Vagina (tissue), 2 donors: Measurements from ENCODE around the gene ERC2. TPM values are rescaled to one million over a fixed set of nuclear protein-coding genes. Genes with fewer than 3 reads are reported as not detected.

Experiments used
- DNase-seq, 2 donors: peaks; one replicate each; pipeline ENCODE4 v3.0.0-alpha.2; 2017; ENCODE audit errors: extremely low spot score in 2 of 2
- H3K27ac ChIP-seq: fragments of 200-600 bp; sonication (generic); one replicate; pipeline ENCODE4 v1.5.1; 2019
- H3K27me3 ChIP-seq: fragments of 200-600 bp; sonication (generic); one replicate; pipeline ENCODE4 v1.5.1; 2019
- H3K36me3 ChIP-seq, 2 donors: fragments of 200-600 bp; sonication (generic); one replicate each; pipeline ENCODE4 v1.5.1; 2017 to 2019
- H3K4me1 ChIP-seq: fragments of 200-600 bp; sonication (generic); one replicate; pipeline ENCODE4 v1.5.1; 2019
- H3K4me3 ChIP-seq, 2 donors: fragments of 200-600 bp; sonication (generic); 1 replicate in 1 of 2; 2 replicates in 1 of 2; pipeline ENCODE4 v1.5.1; 2016 to 2019
- H3K9me3 ChIP-seq: fragments of 200-600 bp; sonication (generic); one replicate; pipeline ENCODE4 v1.5.1; 2019
- CTCF ChIP-seq, 3 experiments: fragments of 450-650 bp in 2 of 3; fragments of 200-600 bp in 1 of 3; sonication (generic) in 1 of 3; IDR thresholded peaks; one replicate each; pipeline ENCODE4 v1.5.1; 2017 to 2019; ENCODE audit warnings: antibody characterized with exemption in 3 of 3, mild to moderate bottlenecking in 2 of 3, moderate library complexity in 2 of 3
- POLR2A ChIP-seq, 2 donors: fragments of 450-650 bp; IDR thresholded peaks; one replicate each; pipeline ENCODE4 v1.6.1; 2017; ENCODE audit warnings: antibody characterized with exemption in 2 of 2, mild to moderate bottlenecking in 2 of 2, moderate library complexity in 2 of 2
- POLR2AphosphoS5 ChIP-seq, 2 donors: sonication (generic); formaldehyde crosslinking; IDR thresholded peaks; one replicate each; pipeline ENCODE4 v1.9.0; 2017; ENCODE audit warnings: antibody characterized with exemption in 2 of 2, mild to moderate bottlenecking in 2 of 2, low read depth in 1 of 2; ENCODE audit not compliant: insufficient read depth in 1 of 2
- intact Hi-C: fragments of 100-400 bp; cut with DNase I; formaldehyde crosslinking; loops from one replicate; pipeline ENCODE4 v1.15.1; 2023
- total RNA-seq: library from RNA; depleted of rRNA; stranded (reverse); fragments of >200 nt; gene quantifications from one replicate; pipeline ENCODE4 v1.2.3, GENCODE V29; 2016

The ERC2 gene
- total RNA-seq, 1 donor from 2014 or later: 1.2 TPM

- intact Hi-C loops: no loop called here
- TF ChIP-seq POLR2A (IDR thresholded peaks at IDR 0.05) (no peak), CTCF (IDR thresholded peaks at IDR 0.05) (no peak), POLR2AphosphoS5 (IDR thresholded peaks at IDR 0.05; ENCODE audit: insufficient read depth in 1 of 2, low read depth in 1 of 2) (no peak)
- DNase-seq: no peak
- H3K27me3 ChIP-seq: no peaks in the 10 kb centered on the region
- H3K4me3 ChIP-seq: no peak overlapping the region
- no peak overlapping the region for H3K27ac ChIP-seq
- no peaks in the 10 kb centered on the region for H3K9me3 ChIP-seq
- no peaks in the 10 kb centered on the region for H3K4me1 ChIP-seq
- no peaks in the 10 kb centered on the region for H3K36me3 ChIP-seq
Observed at GRCh38 chr3:55725681-55726500, 742.4 kb downstream of the ERC2 start.

GRCh38 chr3:55724821-55725220 lies 743.4 kb downstream of the ERC2 start:
- no peaks in the 10 kb centered on the region for H3K36me3 ChIP-seq
- TF ChIP-seq POLR2AphosphoS5 (IDR thresholded peaks at IDR 0.05; ENCODE audit: insufficient read depth in 1 of 2, low read depth in 1 of 2) (no peak), CTCF (IDR thresholded peaks at IDR 0.05) (no peak), POLR2A (IDR thresholded peaks at IDR 0.05) (no peak)
- intact Hi-C loops: no loop called here

GRCh38 chr3:55724407-55724784 lies 743.9 kb downstream of the ERC2 start:
- Histone ChIP-seq H3K4me1 (no peaks in the 10 kb centered on the region), H3K27ac (no peak overlapping the region), H3K36me3 (no peaks in the 10 kb centered on the region), H3K9me3 (no peaks in the 10 kb centered on the region), H3K27me3 (no peaks in the 10 kb centered on the region), H3K4me3 (no peak overlapping the region)
- intact Hi-C loops: no loop called here
- no peak for TF ChIP-seq POLR2A (IDR thresholded peaks at IDR 0.05)
- TF ChIP-seq POLR2AphosphoS5 (IDR thresholded peaks at IDR 0.05; ENCODE audit: insufficient read depth in 1 of 2, low read depth in 1 of 2): no peak
- TF ChIP-seq CTCF (IDR thresholded peaks at IDR 0.05): no peak
- no peak for DNase-seq

More at GRCh38 chr3:55724821-55725220, 743.4 kb downstream of the ERC2 start:
- H3K4me1 ChIP-seq: no peaks in the 10 kb centered on the region
- no peak overlapping the region for H3K4me3 ChIP-seq
- DNase-seq: no peak
- H3K27me3 ChIP-seq: no peaks in the 10 kb centered on the region
- no peak overlapping the region for H3K27ac ChIP-seq
- no peaks in the 10 kb centered on the region for H3K9me3 ChIP-seq

GRCh38 chr3:55723653-55724406 lies 744.4 kb downstream of the ERC2 start:
- H3K36me3 ChIP-seq: no peaks in the 10 kb centered on the region
- no peaks in the 10 kb centered on the region for H3K27me3 ChIP-seq
- H3K4me1 ChIP-seq: no peaks in the 10 kb centered on the region
- DNase-seq: no peak
- no peaks in the 10 kb centered on the region for H3K9me3 ChIP-seq
- no peak overlapping the region for H3K4me3 ChIP-seq
- TF ChIP-seq POLR2AphosphoS5 (IDR thresholded peaks at IDR 0.05; ENCODE audit: insufficient read depth in 1 of 2, low read depth in 1 of 2): no peak
- no peak for TF ChIP-seq POLR2A (IDR thresholded peaks at IDR 0.05)
- no peak for TF ChIP-seq CTCF (IDR thresholded peaks at IDR 0.05)
- intact Hi-C loops: no loop called here
- no peak overlapping the region for H3K27ac ChIP-seq
